GM12874 (cell line): ENCODE results near the gene MAP4K5.

Experiments used
- CTCF ChIP-seq: IDR thresholded peaks from 2 replicates; pipeline ENCODE4 v1.5.1; 2011; ENCODE audit warnings: low read depth, mild to moderate bottlenecking, control low read depth, low read length, moderate library complexity; ENCODE audit not compliant: insufficient read depth

MAP4K5 gene

DNA sequence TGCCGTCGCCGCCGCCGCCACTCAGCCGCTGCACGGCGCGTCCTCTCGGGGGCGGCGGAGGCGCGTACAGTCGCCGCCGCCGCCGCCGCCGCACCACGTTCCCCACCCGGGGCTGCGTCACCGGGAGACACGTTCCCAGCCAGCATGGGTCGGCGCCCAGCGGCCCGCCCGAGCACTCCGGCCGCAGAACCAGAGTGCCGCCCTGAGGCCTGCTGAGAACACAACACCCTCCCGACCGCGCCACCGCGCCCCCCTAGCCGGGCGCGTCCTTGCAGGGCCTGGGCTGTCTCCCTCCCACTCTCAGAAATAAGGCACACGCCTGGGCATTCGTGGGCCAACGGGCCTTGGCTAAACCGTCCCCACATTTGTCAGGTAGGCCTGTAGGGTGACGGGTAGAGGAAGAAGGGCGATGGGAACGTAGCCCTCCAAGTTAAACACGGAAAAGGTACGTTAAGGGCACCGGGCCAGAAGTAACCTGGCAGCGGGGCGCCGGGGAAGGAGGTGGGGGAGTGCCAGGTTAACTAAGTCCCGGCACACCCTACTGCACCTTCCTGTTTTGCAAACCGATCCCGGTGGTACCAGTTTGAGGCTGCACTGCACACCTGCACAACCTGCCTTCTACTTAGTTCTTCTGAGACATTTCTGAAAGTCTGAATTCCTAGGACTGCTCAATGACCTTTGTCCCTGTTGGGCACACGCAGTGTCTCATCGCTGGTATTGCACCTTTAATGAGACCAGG is at the start of gene MAP4K5:
Gene MAP4K5, minus strand, starts transcription at position 68 of the 739 bp plus-strand sequence. CDS start 520 bp downstream, outside the sequence.
- TF ChIP-seq CTCF, result peak; percentile 98

DNA sequence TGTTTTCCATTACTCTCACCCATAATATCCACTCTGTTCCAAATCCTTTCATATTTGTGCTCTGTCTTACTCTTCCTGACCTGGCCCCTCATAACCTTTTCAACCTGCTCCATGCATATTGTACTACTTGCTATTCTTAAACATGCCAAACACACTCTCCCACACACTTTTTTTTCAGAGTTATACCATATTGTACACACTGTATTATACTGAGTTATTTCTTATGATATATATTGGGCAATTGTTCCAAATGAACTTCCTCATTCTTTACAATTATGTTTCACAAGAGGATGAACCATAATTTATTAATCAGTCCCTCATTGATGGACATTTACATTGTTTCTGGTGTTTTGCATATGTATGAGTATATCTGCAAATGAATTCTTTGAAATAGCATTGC is 46.1 kb upstream of the MAP4K5 start:
- no peak for TF ChIP-seq CTCF

GRCh38 chr14:50577982-50578381 is 45.6 kb upstream of the MAP4K5 start:
- no peak for TF ChIP-seq CTCF

DNA sequence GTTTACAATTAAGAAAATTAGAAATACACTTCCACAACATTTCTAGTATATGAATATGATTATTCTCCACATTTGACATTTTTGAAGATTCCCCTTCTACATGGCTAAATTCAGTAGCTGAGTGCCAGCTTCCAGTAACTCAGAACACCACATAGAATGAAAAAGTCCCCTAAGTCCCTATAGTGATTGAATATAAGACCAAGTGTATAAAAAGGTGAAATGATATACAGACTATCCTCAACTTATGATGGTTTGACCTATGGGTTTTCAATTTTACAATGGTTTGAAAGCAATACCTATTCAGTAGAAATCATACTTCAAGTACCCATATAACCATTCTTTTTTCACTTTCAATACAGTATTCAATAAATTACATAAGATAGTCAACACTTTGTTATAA is 43.4 kb upstream of the MAP4K5 start:
- no peak for TF ChIP-seq CTCF

GRCh38 chr14:50573862-50574261 is 41.5 kb upstream of the MAP4K5 start:
- TF ChIP-seq CTCF, result no peak

- no peak for TF ChIP-seq CTCF
These were observed 37.4 kb upstream of the MAP4K5 start for GRCh38 chr14:50569714-50570274.

DNA sequence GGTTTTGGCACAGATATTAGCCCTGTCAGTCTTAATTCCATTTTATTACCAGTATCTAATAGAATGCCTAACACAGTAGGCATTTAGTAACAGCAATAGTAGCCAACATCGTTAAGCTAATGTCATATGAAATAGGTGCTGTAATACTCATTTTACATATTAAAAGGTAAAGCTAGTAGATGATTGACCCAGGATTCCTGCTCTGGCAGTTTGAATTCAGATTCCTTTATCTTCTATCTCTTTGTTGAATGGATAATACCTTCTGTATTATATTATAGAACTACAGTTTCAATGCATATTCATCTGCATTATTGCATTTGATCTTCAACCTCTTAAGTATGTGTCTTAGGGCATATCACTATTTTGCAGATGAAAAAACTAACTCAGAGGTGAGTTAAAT is 30.5 kb upstream of the MAP4K5 start:
- TF ChIP-seq CTCF, result no peak

GRCh38 chr14:50560931-50561285 is 28.5 kb upstream of the MAP4K5 start:
- no peak for TF ChIP-seq CTCF
